Measurements from ENCODE around the gene LRRC4C.

The LRRC4C gene

DNA sequence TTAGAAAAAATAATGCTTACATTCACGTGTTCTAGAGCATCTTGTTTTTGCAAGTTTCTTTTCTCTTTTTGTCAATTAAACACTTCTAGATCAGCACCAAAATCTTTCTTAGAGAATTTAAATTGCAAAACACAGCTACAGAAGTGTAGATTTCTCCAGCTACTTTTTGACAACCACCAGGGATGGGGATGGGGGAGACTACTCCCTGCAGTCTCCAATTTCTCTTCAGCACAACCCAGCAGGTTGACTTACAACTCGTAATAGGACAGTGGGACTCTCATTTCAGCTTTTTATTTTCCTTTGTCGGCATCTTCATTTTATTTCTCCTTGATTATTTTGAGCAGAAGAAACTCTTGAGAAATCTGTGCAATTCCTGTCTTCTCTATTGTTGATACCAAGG, 441.2 kb downstream of the LRRC4C start:
- no peaks in the 10 kb centered on the region for H3K36me3 ChIP-seq (ENCODE audit: control insufficient read depth, insufficient read depth, low read length, severe bottlenecking)

GRCh38 chr11:41010361-41011050, 448.9 kb downstream of the LRRC4C start:
- no peaks in the 10 kb centered on the region for H3K4me1 ChIP-seq (ENCODE audit: control insufficient read depth, insufficient read depth, low read length)

More for the DNA sequence above, 441.2 kb downstream of the LRRC4C start:
- no peak for DNase-seq (ENCODE audit: low read depth)
- Histone ChIP-seq H3K4me1 (ENCODE audit: control insufficient read depth, insufficient read depth, low read length) (no peaks in the 10 kb centered on the region), H3K9ac (ENCODE audit: low read length) (no peak overlapping the region), H3K27me3 (replicated peaks; ENCODE audit: control insufficient read depth, insufficient read depth, low read length) (no peaks in the 10 kb centered on the region), H3K9me3 (ENCODE audit: control insufficient read depth, low read length) (no peaks in the 10 kb centered on the region), H3K4me3 (ENCODE audit: low read length) (no peak overlapping the region)

GRCh38 chr11:41005986-41006385, 453.5 kb downstream of the LRRC4C start:
- Histone ChIP-seq H3K36me3 (ENCODE audit: control insufficient read depth, insufficient read depth, low read length, severe bottlenecking) (no peaks in the 10 kb centered on the region), H3K4me3 (ENCODE audit: low read length) (no peak overlapping the region), H3K9me3 (ENCODE audit: control insufficient read depth, low read length) (no peaks in the 10 kb centered on the region), H3K9ac (ENCODE audit: low read length) (no peak overlapping the region), H3K27me3 (replicated peaks; ENCODE audit: control insufficient read depth, insufficient read depth, low read length) (no peaks in the 10 kb centered on the region), H3K4me1 (ENCODE audit: control insufficient read depth, insufficient read depth, low read length) (no peaks in the 10 kb centered on the region)
- no peak for DNase-seq (ENCODE audit: low read depth)

More at GRCh38 chr11:41010361-41011050, 448.9 kb downstream of the LRRC4C start:
- Histone ChIP-seq H3K9ac (ENCODE audit: low read length) (no peak overlapping the region), H3K9me3 (ENCODE audit: control insufficient read depth, low read length) (no peaks in the 10 kb centered on the region), H3K36me3 (ENCODE audit: control insufficient read depth, insufficient read depth, low read length, severe bottlenecking) (no peaks in the 10 kb centered on the region), H3K27me3 (replicated peaks; ENCODE audit: control insufficient read depth, insufficient read depth, low read length) (no peaks in the 10 kb centered on the region), H3K4me3 (ENCODE audit: low read length) (no peak overlapping the region)
- DNase-seq (ENCODE audit: low read depth), result no peak

GRCh38 chr11:41003339-41004282, 455.8 kb downstream of the LRRC4C start:
- no peaks in the 10 kb centered on the region for H3K4me1 ChIP-seq (ENCODE audit: control insufficient read depth, insufficient read depth, low read length)
- no peaks in the 10 kb centered on the region for H3K27me3 ChIP-seq (replicated peaks; ENCODE audit: control insufficient read depth, insufficient read depth, low read length)
- H3K4me3 ChIP-seq (ENCODE audit: low read length), result no peak overlapping the region

DNA sequence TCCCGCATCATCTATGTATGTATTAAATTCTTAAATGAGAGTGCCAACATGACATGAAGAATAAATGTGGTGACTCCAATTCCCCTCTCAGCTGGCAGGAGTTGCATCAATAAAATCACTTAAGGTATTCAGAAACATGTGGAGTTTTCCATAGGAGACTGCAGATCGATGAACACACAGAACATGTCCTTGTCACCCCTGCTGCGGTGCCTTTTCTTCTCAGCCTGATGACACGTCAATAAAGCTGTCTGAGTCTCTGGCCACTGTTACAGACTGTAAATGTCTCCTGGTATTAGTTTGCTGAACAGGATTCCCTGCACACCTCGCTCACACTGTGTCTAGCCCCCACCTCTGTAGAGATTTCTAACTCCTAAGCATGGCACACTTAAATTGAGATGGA, 460.5 kb downstream of the LRRC4C start:
- Histone ChIP-seq H3K27me3 (replicated peaks; ENCODE audit: control insufficient read depth, insufficient read depth, low read length) (no peaks in the 10 kb centered on the region), H3K36me3 (ENCODE audit: control insufficient read depth, insufficient read depth, low read length, severe bottlenecking) (no peaks in the 10 kb centered on the region), H3K4me1 (ENCODE audit: control insufficient read depth, insufficient read depth, low read length) (no peaks in the 10 kb centered on the region), H3K4me3 (ENCODE audit: low read length) (no peak overlapping the region), H3K9ac (ENCODE audit: low read length) (no peak overlapping the region), H3K9me3 (ENCODE audit: control insufficient read depth, low read length) (no peaks in the 10 kb centered on the region)
- DNase-seq (ENCODE audit: low read depth), result no peak

More at GRCh38 chr11:41003339-41004282, 455.8 kb downstream of the LRRC4C start:
- Histone ChIP-seq H3K36me3 (ENCODE audit: control insufficient read depth, insufficient read depth, low read length, severe bottlenecking) (no peaks in the 10 kb centered on the region), H3K9ac (ENCODE audit: low read length) (no peak overlapping the region), H3K9me3 (ENCODE audit: control insufficient read depth, low read length) (no peaks in the 10 kb centered on the region)
- DNase-seq (ENCODE audit: low read depth), result no peak

- Histone ChIP-seq H3K9me3 (ENCODE audit: control insufficient read depth, low read length) (no peaks in the 10 kb centered on the region), H3K36me3 (ENCODE audit: control insufficient read depth, insufficient read depth, low read length, severe bottlenecking) (no peaks in the 10 kb centered on the region), H3K4me1 (ENCODE audit: control insufficient read depth, insufficient read depth, low read length) (no peaks in the 10 kb centered on the region), H3K27me3 (replicated peaks; ENCODE audit: control insufficient read depth, insufficient read depth, low read length) (no peaks in the 10 kb centered on the region), H3K9ac (ENCODE audit: low read length) (no peak overlapping the region), H3K4me3 (ENCODE audit: low read length) (no peak overlapping the region)
- DNase-seq (ENCODE audit: low read depth), result no peak
Measured at GRCh38 chr11:40987776-40988435, 471.5 kb downstream of the LRRC4C start.

DNA sequence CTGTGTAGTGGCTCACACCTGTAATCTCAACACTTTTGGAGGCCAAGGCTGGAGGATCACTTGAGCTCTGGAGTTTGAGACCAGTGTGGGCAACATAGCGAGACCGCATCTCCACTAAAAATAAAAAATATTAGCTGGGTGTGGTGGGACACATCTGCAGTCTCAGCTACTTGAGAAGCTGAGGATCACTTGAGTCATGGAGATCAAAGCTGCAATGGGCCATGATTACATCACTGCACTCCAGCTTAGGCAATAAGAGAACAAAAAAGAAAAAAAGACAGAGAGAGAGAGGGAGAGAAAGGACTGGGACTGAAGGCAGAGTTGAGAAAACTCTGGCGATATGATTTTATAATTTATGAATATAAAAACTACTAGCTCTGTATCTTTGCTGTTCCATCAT, 473.1 kb downstream of the LRRC4C start:
- no peak for DNase-seq (ENCODE audit: low read depth)
- H3K9ac ChIP-seq (ENCODE audit: low read length), result no peak overlapping the region
- H3K4me1 ChIP-seq (ENCODE audit: control insufficient read depth, insufficient read depth, low read length), result no peaks in the 10 kb centered on the region
- no peaks in the 10 kb centered on the region for H3K36me3 ChIP-seq (ENCODE audit: control insufficient read depth, insufficient read depth, low read length, severe bottlenecking)
- no peaks in the 10 kb centered on the region for H3K9me3 ChIP-seq (ENCODE audit: control insufficient read depth, low read length)
- no peak overlapping the region for H3K4me3 ChIP-seq (ENCODE audit: low read length)
- H3K27me3 ChIP-seq (replicated peaks; ENCODE audit: control insufficient read depth, insufficient read depth, low read length), result no peaks in the 10 kb centered on the region

GRCh38 chr11:40975076-40975475, 484.4 kb downstream of the LRRC4C start:
- DNase-seq (ENCODE audit: low read depth), result no peak
- Histone ChIP-seq H3K36me3 (ENCODE audit: control insufficient read depth, insufficient read depth, low read length, severe bottlenecking) (no peaks in the 10 kb centered on the region), H3K9me3 (ENCODE audit: control insufficient read depth, low read length) (peaks cover 5% of the 10 kb centered on the region), H3K4me1 (ENCODE audit: control insufficient read depth, insufficient read depth, low read length) (no peaks in the 10 kb centered on the region), H3K27me3 (replicated peaks; ENCODE audit: control insufficient read depth, insufficient read depth, low read length) (no peaks in the 10 kb centered on the region), H3K9ac (ENCODE audit: low read length) (no peak overlapping the region), H3K4me3 (ENCODE audit: low read length) (no peak overlapping the region)

GRCh38 chr11:40974186-40974795, 485.2 kb downstream of the LRRC4C start:
- peaks cover 5% of the 10 kb centered on the region for H3K9me3 ChIP-seq (ENCODE audit: control insufficient read depth, low read length)
- H3K36me3 ChIP-seq (ENCODE audit: control insufficient read depth, insufficient read depth, low read length, severe bottlenecking), result no peaks in the 10 kb centered on the region
- no peaks in the 10 kb centered on the region for H3K4me1 ChIP-seq (ENCODE audit: control insufficient read depth, insufficient read depth, low read length)
- no peaks in the 10 kb centered on the region for H3K27me3 ChIP-seq (replicated peaks; ENCODE audit: control insufficient read depth, insufficient read depth, low read length)
- H3K9ac ChIP-seq (ENCODE audit: low read length), result no peak overlapping the region
- DNase-seq (ENCODE audit: low read depth), result no peak
- H3K4me3 ChIP-seq (ENCODE audit: low read length), result no peak overlapping the region

- DNase-seq (ENCODE audit: low read depth), result no peak
- Histone ChIP-seq H3K9me3 (ENCODE audit: control insufficient read depth, low read length) (no peaks in the 10 kb centered on the region), H3K4me1 (ENCODE audit: control insufficient read depth, insufficient read depth, low read length) (no peaks in the 10 kb centered on the region), H3K27me3 (replicated peaks; ENCODE audit: control insufficient read depth, insufficient read depth, low read length) (no peaks in the 10 kb centered on the region), H3K9ac (ENCODE audit: low read length) (no peak overlapping the region), H3K4me3 (ENCODE audit: low read length) (no peak overlapping the region), H3K36me3 (ENCODE audit: control insufficient read depth, insufficient read depth, low read length, severe bottlenecking) (no peaks in the 10 kb centered on the region)
Measured at GRCh38 chr11:40958707-40959106, 500.7 kb downstream of the LRRC4C start.

GRCh38 chr11:40952479-40952878, 507.0 kb downstream of the LRRC4C start:
- no peak overlapping the region for H3K4me3 ChIP-seq (ENCODE audit: low read length)
- H3K27me3 ChIP-seq (replicated peaks; ENCODE audit: control insufficient read depth, insufficient read depth, low read length), result no peaks in the 10 kb centered on the region
- no peak overlapping the region for H3K9ac ChIP-seq (ENCODE audit: low read length)
- H3K9me3 ChIP-seq (ENCODE audit: control insufficient read depth, low read length), result no peaks in the 10 kb centered on the region
- no peak for DNase-seq (ENCODE audit: low read depth)
- no peaks in the 10 kb centered on the region for H3K36me3 ChIP-seq (ENCODE audit: control insufficient read depth, insufficient read depth, low read length, severe bottlenecking)
- no peaks in the 10 kb centered on the region for H3K4me1 ChIP-seq (ENCODE audit: control insufficient read depth, insufficient read depth, low read length)

Measured in adipocyte (in vitro differentiated cells).